ENCODE results near the gene ZNF189. TPM values are rescaled to one million over a fixed set of nuclear protein-coding genes. Genes with fewer than 3 reads are reported as not detected.

ZNF189 gene
- total RNA-seq, 1 donor from 2014 or later: 11.7 TPM

- intact Hi-C loops (cut with micrococcal nuclease): no loop called here
- no peak for DNase-seq
- H3K36me3 Mint-ChIP-seq (ENCODE audit: low read depth): peaks cover 2% of the 10 kb centered on the region
- H3K4me3 Mint-ChIP-seq: no peak overlapping the region
- H3K27me3 Mint-ChIP-seq: no peaks in the 10 kb centered on the region
- H3K27ac Mint-ChIP-seq: no peak overlapping the region
- H3K4me1 Mint-ChIP-seq: no peaks in the 10 kb centered on the region
- peaks cover 25% of the 10 kb centered on the region for H3K9me3 Mint-ChIP-seq
Observed at GRCh38 chr9:101418518-101419430, 20.1 kb downstream of the ZNF189 start.

- Mint-ChIP-seq H3K4me1 (no peaks in the 10 kb centered on the region), H3K27ac (no peak overlapping the region), H3K36me3 (ENCODE audit: low read depth) (peaks cover 2% of the 10 kb centered on the region), H3K9me3 (peaks cover 23% of the 10 kb centered on the region), H3K27me3 (no peaks in the 10 kb centered on the region), H3K4me3 (no peak overlapping the region)
- intact Hi-C loops (cut with micrococcal nuclease): no loop called here
- no peak for DNase-seq
Observed at GRCh38 chr9:101419863-101420262, 21.2 kb downstream of the ZNF189 start.

GRCh38 chr9:101421653-101422065, 23.0 kb downstream of the ZNF189 start:
- Mint-ChIP-seq H3K4me1 (no peaks in the 10 kb centered on the region), H3K9me3 (peaks cover 19% of the 10 kb centered on the region), H3K36me3 (ENCODE audit: low read depth) (peaks cover 2% of the 10 kb centered on the region), H3K27me3 (no peaks in the 10 kb centered on the region), H3K27ac (no peak overlapping the region), H3K4me3 (no peak overlapping the region)
- DNase-seq: no peak
- intact Hi-C loops (cut with micrococcal nuclease): no loop called here

- Mint-ChIP-seq H3K4me1 (no peaks in the 10 kb centered on the region), H3K9me3 (peaks cover 8% of the 10 kb centered on the region), H3K27me3 (no peaks in the 10 kb centered on the region), H3K27ac (no peak overlapping the region), H3K4me3 (no peak overlapping the region), H3K36me3 (ENCODE audit: low read depth) (no peaks in the 10 kb centered on the region)
- intact Hi-C loops (cut with micrococcal nuclease): no loop called here
- DNase-seq: no peak
Observed at GRCh38 chr9:101427358-101427757, 28.7 kb downstream of the ZNF189 start.

- Mint-ChIP-seq H3K4me1 (no peaks in the 10 kb centered on the region), H3K9me3 (peaks cover 8% of the 10 kb centered on the region), H3K4me3 (no peak overlapping the region), H3K27ac (no peak overlapping the region), H3K36me3 (ENCODE audit: low read depth) (no peaks in the 10 kb centered on the region), H3K27me3 (no peaks in the 10 kb centered on the region)
- intact Hi-C loops (cut with micrococcal nuclease): no loop called here
- no peak for DNase-seq
Observed at GRCh38 chr9:101427957-101428655, 29.5 kb downstream of the ZNF189 start.

- intact Hi-C loops (cut with micrococcal nuclease): no loop called here
- no peak for DNase-seq
- peaks cover 4% of the 10 kb centered on the region for H3K9me3 Mint-ChIP-seq
- no peaks in the 10 kb centered on the region for H3K4me1 Mint-ChIP-seq
- H3K27me3 Mint-ChIP-seq: no peaks in the 10 kb centered on the region
- H3K4me3 Mint-ChIP-seq: no peak overlapping the region
- H3K36me3 Mint-ChIP-seq (ENCODE audit: low read depth): no peaks in the 10 kb centered on the region
- H3K27ac Mint-ChIP-seq: no peak overlapping the region
Observed at GRCh38 chr9:101428909-101429308, 30.3 kb downstream of the ZNF189 start.

- no peaks in the 10 kb centered on the region for H3K9me3 Mint-ChIP-seq
- intact Hi-C loops (cut with micrococcal nuclease): no loop called here
- no peak overlapping the region for H3K27ac Mint-ChIP-seq
- no peaks in the 10 kb centered on the region for H3K36me3 Mint-ChIP-seq (ENCODE audit: low read depth)
- H3K4me1 Mint-ChIP-seq: no peaks in the 10 kb centered on the region
- H3K4me3 Mint-ChIP-seq: no peak overlapping the region
- no peak for DNase-seq
- no peaks in the 10 kb centered on the region for H3K27me3 Mint-ChIP-seq
Observed at GRCh38 chr9:101429736-101430135, 31.1 kb downstream of the ZNF189 start.

DNA sequence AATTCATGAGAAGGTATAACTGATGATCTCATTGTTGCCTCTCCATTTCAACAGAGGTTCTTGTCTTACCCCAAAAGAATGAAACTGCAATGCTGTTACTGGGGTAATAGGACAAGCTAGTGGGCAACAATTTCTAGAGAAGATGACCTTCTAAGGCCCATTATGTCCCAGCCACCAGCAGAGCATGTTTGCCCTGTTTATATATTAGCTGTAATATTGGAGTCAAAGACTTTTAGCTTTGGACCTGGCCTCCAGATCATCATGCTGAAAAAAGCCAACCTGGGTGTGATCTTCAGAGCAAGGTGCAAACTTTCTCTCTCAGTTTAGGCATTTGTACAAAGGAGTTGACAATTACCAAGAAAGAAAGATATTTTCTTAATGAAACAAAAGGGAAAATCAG, 33.5 kb downstream of the ZNF189 start:
- Mint-ChIP-seq H3K4me1 (no peaks in the 10 kb centered on the region), H3K36me3 (ENCODE audit: low read depth) (no peaks in the 10 kb centered on the region), H3K27ac (no peak overlapping the region), H3K4me3 (no peak overlapping the region), H3K27me3 (peaks cover 4% of the 10 kb centered on the region), H3K9me3 (no peaks in the 10 kb centered on the region)
- intact Hi-C loops (cut with micrococcal nuclease): no loop called here
- no peak for DNase-seq

DNA sequence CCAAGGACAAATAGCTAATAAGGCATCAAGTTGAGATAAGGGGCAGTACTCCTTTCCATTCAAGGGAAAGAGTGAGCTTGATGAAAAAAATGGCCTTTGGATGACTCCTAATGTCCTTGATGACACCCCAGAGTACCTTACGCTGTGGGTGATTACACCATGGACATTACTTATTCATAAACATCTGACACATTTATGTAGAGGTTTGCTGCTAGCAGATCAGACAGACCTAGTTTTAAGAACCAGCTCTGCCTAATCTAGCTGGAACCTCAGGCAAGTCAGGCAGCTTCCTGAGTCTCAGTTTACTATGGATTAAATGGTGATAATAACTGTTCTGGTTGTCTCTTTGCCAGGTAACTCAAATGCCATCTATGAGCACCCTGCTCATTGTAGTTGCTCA, 34.1 kb downstream of the ZNF189 start:
- Mint-ChIP-seq H3K27ac (no peak overlapping the region), H3K9me3 (no peaks in the 10 kb centered on the region)

DNA sequence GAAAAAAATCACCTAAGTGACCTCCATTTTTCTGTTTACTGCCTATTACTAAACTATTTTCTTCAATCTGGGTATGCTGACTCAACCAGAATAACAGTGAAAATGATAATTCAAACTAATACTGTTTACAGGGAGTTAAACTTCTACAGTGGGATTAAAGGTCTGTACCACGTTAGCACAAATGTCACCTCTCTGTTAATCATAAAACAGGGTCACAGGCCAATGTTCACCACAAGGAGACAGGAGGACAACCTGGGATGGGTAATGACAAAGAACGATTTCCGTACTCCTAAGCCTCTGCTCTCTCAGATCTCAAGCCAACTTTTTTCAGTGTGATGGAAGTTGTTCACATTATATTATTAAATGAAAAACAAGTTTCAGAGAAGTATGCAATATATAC, 34.6 kb downstream of the ZNF189 start:
- intact Hi-C loops (cut with micrococcal nuclease): no loop called here
- no peak overlapping the region for H3K27ac Mint-ChIP-seq
- H3K4me3 Mint-ChIP-seq: no peak overlapping the region
- DNase-seq: no peak
- H3K4me1 Mint-ChIP-seq: no peaks in the 10 kb centered on the region
- no peaks in the 10 kb centered on the region for H3K9me3 Mint-ChIP-seq
- no peaks in the 10 kb centered on the region for H3K36me3 Mint-ChIP-seq (ENCODE audit: low read depth)
- peaks cover 8% of the 10 kb centered on the region for H3K27me3 Mint-ChIP-seq

More for the DNA sequence above, 34.1 kb downstream of the ZNF189 start:
- H3K4me1 Mint-ChIP-seq: no peaks in the 10 kb centered on the region
- DNase-seq: no peak
- intact Hi-C loops (cut with micrococcal nuclease): no loop called here
- H3K4me3 Mint-ChIP-seq: no peak overlapping the region
- no peaks in the 10 kb centered on the region for H3K36me3 Mint-ChIP-seq (ENCODE audit: low read depth)
- H3K27me3 Mint-ChIP-seq: peaks cover 7% of the 10 kb centered on the region

DNA sequence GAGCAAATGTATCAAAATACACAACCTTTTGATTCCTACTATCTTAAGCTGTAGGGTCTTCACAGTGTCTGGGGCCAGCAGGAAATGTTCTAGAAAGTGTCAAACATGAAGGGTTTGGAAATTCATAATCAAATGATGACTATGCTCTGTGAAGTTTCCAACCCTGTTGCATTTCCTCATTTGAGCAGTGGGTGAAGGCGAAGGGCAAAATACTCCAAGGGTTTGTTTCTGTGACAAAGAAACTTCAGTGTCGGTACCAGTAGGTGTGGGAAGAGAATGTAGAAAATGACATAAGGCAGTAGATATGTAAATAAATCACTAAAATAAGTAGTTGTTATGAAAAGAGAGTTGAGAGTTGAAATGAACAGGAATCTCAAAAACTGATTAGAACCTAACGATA, 36.3 kb downstream of the ZNF189 start:
- intact Hi-C loops (cut with micrococcal nuclease): no loop called here
- no peaks in the 10 kb centered on the region for H3K9me3 Mint-ChIP-seq
- H3K27ac Mint-ChIP-seq: no peak overlapping the region

GRCh38 chr9:101435601-101436079, 37.0 kb downstream of the ZNF189 start, which contains the start of gene ALDOB:
ALDOB (minus strand) TSS chr9:101435774; CDS start chr9:101430887, 4,887 bp downstream.
- H3K27me3 Mint-ChIP-seq: peaks cover 12% of the 10 kb centered on the region
- H3K9me3 Mint-ChIP-seq: no peaks in the 10 kb centered on the region
- no peaks in the 10 kb centered on the region for H3K4me1 Mint-ChIP-seq
- H3K36me3 Mint-ChIP-seq (ENCODE audit: low read depth): no peaks in the 10 kb centered on the region
- intact Hi-C loops (cut with micrococcal nuclease): no loop called here
- no peak within 1 kb of the TSS for H3K27ac Mint-ChIP-seq
- DNase-seq: no peak
- no peak within 1 kb of the TSS for H3K4me3 Mint-ChIP-seq

More for the DNA sequence above, 36.3 kb downstream of the ZNF189 start:
- Mint-ChIP-seq H3K4me3 (no peak overlapping the region), H3K36me3 (ENCODE audit: low read depth) (no peaks in the 10 kb centered on the region), H3K4me1 (no peaks in the 10 kb centered on the region), H3K27me3 (peaks cover 12% of the 10 kb centered on the region)
- no peak for DNase-seq

DNA sequence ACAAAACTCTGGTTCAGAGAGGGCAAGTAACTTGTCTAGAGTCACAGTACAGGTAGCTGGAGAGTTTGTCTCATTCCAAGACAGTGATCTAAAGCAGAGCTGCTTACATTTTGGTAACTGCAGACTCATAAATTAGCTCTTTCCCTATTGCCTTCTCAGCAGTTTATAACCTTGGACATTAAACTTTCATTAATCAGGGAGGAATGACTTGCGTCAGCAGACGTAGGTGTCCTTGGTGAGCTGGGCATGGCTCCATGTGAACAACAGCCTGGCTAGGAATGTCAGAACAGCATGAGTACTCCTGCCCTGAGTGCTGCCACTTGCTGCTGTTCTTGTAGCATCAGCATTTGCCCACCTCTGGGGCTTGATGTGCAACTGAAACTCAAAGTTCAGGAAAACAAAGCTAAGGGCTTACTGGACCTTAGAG, 39.2 kb downstream of the ZNF189 start:
- Mint-ChIP-seq H3K27ac (no peak overlapping the region), H3K9me3 (no peaks in the 10 kb centered on the region), H3K4me3 (no peak overlapping the region), H3K4me1 (no peaks in the 10 kb centered on the region), H3K36me3 (ENCODE audit: low read depth) (no peaks in the 10 kb centered on the region), H3K27me3 (peaks cover 12% of the 10 kb centered on the region)
- intact Hi-C loops (cut with micrococcal nuclease): no loop called here
- DNase-seq: no peak

- DNase-seq: no peak
- no peaks in the 10 kb centered on the region for H3K4me1 Mint-ChIP-seq
- intact Hi-C loops (cut with micrococcal nuclease): no loop called here
- no peak overlapping the region for H3K4me3 Mint-ChIP-seq
- H3K27ac Mint-ChIP-seq: no peak overlapping the region
- peaks cover 12% of the 10 kb centered on the region for H3K27me3 Mint-ChIP-seq
- H3K36me3 Mint-ChIP-seq (ENCODE audit: low read depth): no peaks in the 10 kb centered on the region
- H3K9me3 Mint-ChIP-seq: no peaks in the 10 kb centered on the region
Observed at GRCh38 chr9:101438523-101438922, 39.9 kb downstream of the ZNF189 start.

All from activated CD4-positive, alpha-beta T cell treated with anti-CD3 and anti-CD28 coated beads, Interleukin-2, amount 10 ng/mL, durations not matched to agents 24 days and 14 days (primary cell).